Measurements from ENCODE around the gene PSG3. TPM values are rescaled to one million over a fixed set of nuclear protein-coding genes. Genes with fewer than 3 reads are reported as not detected.
"Not testable (repeated sequence)": the region's sequence is repeated elsewhere in the genome, so short reads cannot be mapped to it uniquely, and the experiment has no call there.

The PSG3 gene
- total RNA-seq, 1 donor from 2014 or later, result not detected

- Histone ChIP-seq H3K4me1 (ENCODE audit: control insufficient read depth in 3 of 3, insufficient read depth in 3 of 3, low read length in 3 of 3) (no peaks in the 10 kb centered on the region), H3K9me3 (ENCODE audit: control insufficient read depth in 3 of 3, low read length in 3 of 3) (peaks cover 0 to 2% (median 0%) of the 10 kb centered on the region in 3 donors), H3K36me3 (ENCODE audit: control insufficient read depth in 3 of 3, insufficient read depth in 3 of 3, low read length in 3 of 3) (no peaks in the 10 kb centered on the region), H3K27ac (ENCODE audit: low read depth, low read length) (no peak overlapping the region), H3K4me3 (ENCODE audit: low read length in 3 of 3) (no peak overlapping the region), H3K27me3 (ENCODE audit: control insufficient read depth in 3 of 3, insufficient read depth in 3 of 3, low read length in 3 of 3) (peaks cover 0 to 8% (median 0%) of the 10 kb centered on the region in 3 donors), H3K9ac (ENCODE audit: low read depth in 1 of 3, low read length in 3 of 3) (no peak overlapping the region)
Observed at GRCh38 chr19:42695811-42696503, 44.3 kb downstream of the PSG3 start.

- H3K4me1 ChIP-seq (ENCODE audit: control insufficient read depth in 3 of 3, insufficient read depth in 3 of 3, low read length in 3 of 3), result no peaks in the 10 kb centered on the region
- peaks cover 0 to 6% (median 0%) of the 10 kb centered on the region in 3 donors for H3K27me3 ChIP-seq (ENCODE audit: control insufficient read depth in 3 of 3, insufficient read depth in 3 of 3, low read length in 3 of 3)
- peaks cover 0 to 2% (median 0%) of the 10 kb centered on the region in 3 donors for H3K9me3 ChIP-seq (ENCODE audit: control insufficient read depth in 3 of 3, low read length in 3 of 3)
- no peak overlapping the region for H3K27ac ChIP-seq (ENCODE audit: low read depth, low read length)
- no peak overlapping the region for H3K9ac ChIP-seq (ENCODE audit: low read depth in 1 of 3, low read length in 3 of 3)
- H3K4me3 ChIP-seq (ENCODE audit: low read length in 3 of 3), result no peak overlapping the region
- H3K36me3 ChIP-seq (ENCODE audit: control insufficient read depth in 3 of 3, insufficient read depth in 3 of 3, low read length in 3 of 3), result no peaks in the 10 kb centered on the region
Observed at GRCh38 chr19:42693760-42694350, 46.4 kb downstream of the PSG3 start.

GRCh38 chr19:42683917-42684513 is 56.3 kb downstream of the PSG3 start:
- no peak overlapping the region for H3K27ac ChIP-seq (ENCODE audit: low read depth, low read length)
- peaks cover 3 to 8% (median 4%) of the 10 kb centered on the region in 3 donors for H3K9me3 ChIP-seq (ENCODE audit: control insufficient read depth in 3 of 3, low read length in 3 of 3)
- H3K4me1 ChIP-seq (ENCODE audit: control insufficient read depth in 3 of 3, insufficient read depth in 3 of 3, low read length in 3 of 3), result no peaks in the 10 kb centered on the region
- H3K9ac ChIP-seq (ENCODE audit: low read depth in 1 of 3, low read length in 3 of 3), result no peak overlapping the region
- no peaks in the 10 kb centered on the region for H3K27me3 ChIP-seq (ENCODE audit: control insufficient read depth in 3 of 3, insufficient read depth in 3 of 3, low read length in 3 of 3)
- H3K36me3 ChIP-seq (ENCODE audit: control insufficient read depth in 3 of 3, insufficient read depth in 3 of 3, low read length in 3 of 3), result no peaks in the 10 kb centered on the region
- H3K4me3 ChIP-seq (ENCODE audit: low read length in 3 of 3), result no peak overlapping the region

- not testable (repeated sequence) for H3K9ac ChIP-seq (ENCODE audit: low read depth in 1 of 3, low read length in 3 of 3); H3K4me3 ChIP-seq (ENCODE audit: low read length in 3 of 3); H3K9me3 ChIP-seq (ENCODE audit: control insufficient read depth in 3 of 3, low read length in 3 of 3); H3K27me3 ChIP-seq (ENCODE audit: control insufficient read depth in 3 of 3, insufficient read depth in 3 of 3, low read length in 3 of 3); H3K36me3 ChIP-seq (ENCODE audit: control insufficient read depth in 3 of 3, insufficient read depth in 3 of 3, low read length in 3 of 3); H3K27ac ChIP-seq (ENCODE audit: low read depth, low read length); H3K4me1 ChIP-seq (ENCODE audit: control insufficient read depth in 3 of 3, insufficient read depth in 3 of 3, low read length in 3 of 3)
Observed at GRCh38 chr19:42676326-42676725, 64.0 kb downstream of the PSG3 start.

GRCh38 chr19:42674549-42674948 is 65.7 kb downstream of the PSG3 start:
- not testable (repeated sequence) for H3K27ac ChIP-seq (ENCODE audit: low read depth, low read length); H3K36me3 ChIP-seq (ENCODE audit: control insufficient read depth in 3 of 3, insufficient read depth in 3 of 3, low read length in 3 of 3); H3K9me3 ChIP-seq (ENCODE audit: control insufficient read depth in 3 of 3, low read length in 3 of 3); H3K27me3 ChIP-seq (ENCODE audit: control insufficient read depth in 3 of 3, insufficient read depth in 3 of 3, low read length in 3 of 3); H3K4me3 ChIP-seq (ENCODE audit: low read length in 3 of 3); H3K4me1 ChIP-seq (ENCODE audit: control insufficient read depth in 3 of 3, insufficient read depth in 3 of 3, low read length in 3 of 3); H3K9ac ChIP-seq (ENCODE audit: low read depth in 1 of 3, low read length in 3 of 3)

Other genes with a start within 250 kb of the PSG3 start
- gene CEACAM1, start 212.0 kb downstream of the PSG3 start, total RNA-seq, result 0.52 TPM
- 0.52 TPM for gene CEACAM8, start 145.6 kb downstream of the PSG3 start, total RNA-seq
- not detected for gene PSG8, start 25.2 kb upstream of the PSG3 start, total RNA-seq
- not detected for gene PSG1, start 139.2 kb upstream of the PSG3 start, total RNA-seq
- not detected for gene PSG6, start 177.4 kb upstream of the PSG3 start, total RNA-seq
- not detected for gene PSG7, start 196.7 kb upstream of the PSG3 start, total RNA-seq